Peyer's patch (tissue), 4 donors: ENCODE data around the gene IL11RA.

ENCODE experiments used
- POLR2A ChIP-seq, 2 donors: fragments of 450-650 bp; IDR thresholded peaks; one replicate each; pipeline ENCODE4 v1.5.1; 2017; ENCODE audit warnings: antibody characterized with exemption in 2 of 2, mild to moderate bottlenecking in 2 of 2, moderate library complexity in 2 of 2
- TF ChIP-seq, protein P1 (sequence below), 6 experiments: fragments of 450-650 bp in 4 of 6; fragments of 200-600 bp in 2 of 6; sonication (generic) in 1 of 6; IDR thresholded peaks; one replicate each; pipeline ENCODE4 v1.5.1; 2017 to 2019; ENCODE audit warnings: antibody characterized with exemption in 6 of 6, mild to moderate bottlenecking in 3 of 6, moderate library complexity in 1 of 6

DNA sequence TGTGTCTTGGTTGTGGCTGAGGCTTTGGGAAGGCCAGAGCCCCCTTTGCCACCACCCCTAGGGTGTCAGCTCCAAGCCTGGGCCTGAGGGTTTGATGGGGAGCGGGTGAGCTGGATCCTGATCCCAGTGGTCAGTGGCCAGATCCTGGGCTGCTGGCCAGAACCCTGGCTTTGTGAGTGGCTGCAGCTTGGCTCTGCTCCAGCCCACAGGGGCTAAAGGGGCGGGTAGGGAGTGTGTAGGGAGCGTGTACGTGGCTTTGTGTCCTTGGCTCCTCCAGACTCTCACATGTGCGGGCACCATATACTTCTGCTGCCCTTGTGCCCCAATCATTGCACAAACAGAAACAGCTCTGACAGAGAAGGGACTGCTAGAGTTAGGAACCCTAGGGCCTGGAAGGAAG, 1.2 kb upstream of the IL11RA start:
- TF ChIP-seq, protein P1, sequence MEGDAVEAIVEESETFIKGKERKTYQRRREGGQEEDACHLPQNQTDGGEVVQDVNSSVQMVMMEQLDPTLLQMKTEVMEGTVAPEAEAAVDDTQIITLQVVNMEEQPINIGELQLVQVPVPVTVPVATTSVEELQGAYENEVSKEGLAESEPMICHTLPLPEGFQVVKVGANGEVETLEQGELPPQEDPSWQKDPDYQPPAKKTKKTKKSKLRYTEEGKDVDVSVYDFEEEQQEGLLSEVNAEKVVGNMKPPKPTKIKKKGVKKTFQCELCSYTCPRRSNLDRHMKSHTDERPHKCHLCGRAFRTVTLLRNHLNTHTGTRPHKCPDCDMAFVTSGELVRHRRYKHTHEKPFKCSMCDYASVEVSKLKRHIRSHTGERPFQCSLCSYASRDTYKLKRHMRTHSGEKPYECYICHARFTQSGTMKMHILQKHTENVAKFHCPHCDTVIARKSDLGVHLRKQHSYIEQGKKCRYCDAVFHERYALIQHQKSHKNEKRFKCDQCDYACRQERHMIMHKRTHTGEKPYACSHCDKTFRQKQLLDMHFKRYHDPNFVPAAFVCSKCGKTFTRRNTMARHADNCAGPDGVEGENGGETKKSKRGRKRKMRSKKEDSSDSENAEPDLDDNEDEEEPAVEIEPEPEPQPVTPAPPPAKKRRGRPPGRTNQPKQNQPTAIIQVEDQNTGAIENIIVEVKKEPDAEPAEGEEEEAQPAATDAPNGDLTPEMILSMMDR (IDR thresholded peaks at IDR 0.05): no peak
- TF ChIP-seq POLR2A (IDR thresholded peaks at IDR 0.05): no peak
